ENCODE data around the gene ZNF467. TPM values are rescaled to one million over a fixed set of nuclear protein-coding genes. Genes with fewer than 3 reads are reported as not detected.

Gene ZNF467
- total RNA-seq, 1 donor from 2014 or later, result 1.4 TPM

- peaks cover 23% of the 10 kb centered on the region for H3K27me3 Mint-ChIP-seq (ENCODE audit: unreplicated experiment)
- peaks cover 3% of the 10 kb centered on the region for H3K4me1 Mint-ChIP-seq (ENCODE audit: low read depth, unreplicated experiment)
- no peak overlapping the region for H3K27ac Mint-ChIP-seq (ENCODE audit: unreplicated experiment)
- H3K36me3 Mint-ChIP-seq (ENCODE audit: unreplicated experiment), result peaks cover 4% of the 10 kb centered on the region
- no peak for TF ChIP-seq CTCF (IDR thresholded peaks at IDR 0.05; ENCODE audit: partially characterized antibody, unreplicated experiment)
- peaks cover 9% of the 10 kb centered on the region for H3K9me3 Mint-ChIP-seq (ENCODE audit: unreplicated experiment)
- DNase-seq, result no peak
- no peak overlapping the region for H3K4me3 Mint-ChIP-seq (ENCODE audit: unreplicated experiment)
Observed at GRCh38 chr7:149761307-149761706, 12.1 kb downstream of the ZNF467 start.

GRCh38 chr7:149760538-149760937, 12.8 kb downstream of the ZNF467 start:
- no peak overlapping the region for H3K4me3 Mint-ChIP-seq (ENCODE audit: unreplicated experiment)
- no peak for DNase-seq
- peaks cover 9% of the 10 kb centered on the region for H3K36me3 Mint-ChIP-seq (ENCODE audit: unreplicated experiment)
- no peaks in the 10 kb centered on the region for H3K4me1 Mint-ChIP-seq (ENCODE audit: low read depth, unreplicated experiment)
- H3K27me3 Mint-ChIP-seq (ENCODE audit: unreplicated experiment), result peaks cover 18% of the 10 kb centered on the region
- H3K9me3 Mint-ChIP-seq (ENCODE audit: unreplicated experiment), result peaks cover 8% of the 10 kb centered on the region
- TF ChIP-seq CTCF (IDR thresholded peaks at IDR 0.05; ENCODE audit: partially characterized antibody, unreplicated experiment), result no peak
- no peak overlapping the region for H3K27ac Mint-ChIP-seq (ENCODE audit: unreplicated experiment)

GRCh38 chr7:149759093-149759860, 14.1 kb downstream of the ZNF467 start:
- no peak for DNase-seq
- no peak for TF ChIP-seq CTCF (IDR thresholded peaks at IDR 0.05; ENCODE audit: partially characterized antibody, unreplicated experiment)
- peaks cover 8% of the 10 kb centered on the region for H3K9me3 Mint-ChIP-seq (ENCODE audit: unreplicated experiment)
- peaks cover 9% of the 10 kb centered on the region for H3K36me3 Mint-ChIP-seq (ENCODE audit: unreplicated experiment)
- H3K4me3 Mint-ChIP-seq (ENCODE audit: unreplicated experiment), result no peak overlapping the region
- no peak overlapping the region for H3K27ac Mint-ChIP-seq (ENCODE audit: unreplicated experiment)
- H3K4me1 Mint-ChIP-seq (ENCODE audit: low read depth, unreplicated experiment), result no peaks in the 10 kb centered on the region
- peaks cover 12% of the 10 kb centered on the region for H3K27me3 Mint-ChIP-seq (ENCODE audit: unreplicated experiment)

- Mint-ChIP-seq H3K27me3 (ENCODE audit: unreplicated experiment) (peaks cover 3% of the 10 kb centered on the region), H3K4me1 (ENCODE audit: low read depth, unreplicated experiment) (peaks cover 7% of the 10 kb centered on the region), H3K36me3 (ENCODE audit: unreplicated experiment) (peaks cover 11% of the 10 kb centered on the region), H3K9me3 (ENCODE audit: unreplicated experiment) (peaks cover 4% of the 10 kb centered on the region), H3K4me3 (ENCODE audit: unreplicated experiment) (no peak overlapping the region), H3K27ac (ENCODE audit: unreplicated experiment) (peak overlapping the region; percentile 84)
- peak; percentile 84 for DNase-seq
- peak; percentile 66 for TF ChIP-seq CTCF (IDR thresholded peaks at IDR 0.05; ENCODE audit: partially characterized antibody, unreplicated experiment)
Observed at GRCh38 chr7:149753375-149754233, 19.8 kb downstream of the ZNF467 start.
